PC-3 (cell line): ENCODE data around the gene DGKZ.

Experiments used
- EZH2 ChIP-seq: fragments of 300-600 bp; sonication (generic); IDR thresholded peaks from one replicate; pipeline ENCODE4 v1.6.1; 2017; ENCODE audit warnings: antibody characterized with exemption, mild to moderate bottlenecking, low read length; ENCODE audit not compliant: unreplicated experiment
- TF ChIP-seq, protein P1 (sequence below): fragments of 300-600 bp; sonication (generic); conservative IDR thresholded peaks from 2 replicates; pipeline ENCODE4 v1.5.1; 2017; ENCODE audit warnings: antibody characterized with exemption, low read depth, mild to moderate bottlenecking, low read length

DNA sequence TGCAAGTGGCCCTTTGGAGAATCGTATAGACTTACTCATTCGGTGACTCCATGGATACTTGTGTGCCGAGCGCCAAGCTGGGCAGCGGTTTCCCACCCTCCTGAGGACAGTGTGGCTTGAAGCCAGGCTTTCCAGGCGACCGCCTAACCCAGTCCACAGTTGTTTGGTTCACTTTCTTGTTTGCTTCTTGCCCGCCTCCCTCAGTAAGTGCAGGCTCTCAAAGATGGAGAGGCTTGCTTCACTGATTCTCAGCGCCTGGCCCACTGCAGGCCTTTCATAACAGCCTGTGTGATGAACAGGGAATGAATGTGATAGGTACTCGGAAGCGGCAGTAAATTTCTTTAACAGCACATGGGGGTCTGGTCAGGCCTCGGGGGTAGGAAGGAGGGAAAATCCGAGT, 23.0 kb downstream of the DGKZ start:
- TF ChIP-seq, protein P1, sequence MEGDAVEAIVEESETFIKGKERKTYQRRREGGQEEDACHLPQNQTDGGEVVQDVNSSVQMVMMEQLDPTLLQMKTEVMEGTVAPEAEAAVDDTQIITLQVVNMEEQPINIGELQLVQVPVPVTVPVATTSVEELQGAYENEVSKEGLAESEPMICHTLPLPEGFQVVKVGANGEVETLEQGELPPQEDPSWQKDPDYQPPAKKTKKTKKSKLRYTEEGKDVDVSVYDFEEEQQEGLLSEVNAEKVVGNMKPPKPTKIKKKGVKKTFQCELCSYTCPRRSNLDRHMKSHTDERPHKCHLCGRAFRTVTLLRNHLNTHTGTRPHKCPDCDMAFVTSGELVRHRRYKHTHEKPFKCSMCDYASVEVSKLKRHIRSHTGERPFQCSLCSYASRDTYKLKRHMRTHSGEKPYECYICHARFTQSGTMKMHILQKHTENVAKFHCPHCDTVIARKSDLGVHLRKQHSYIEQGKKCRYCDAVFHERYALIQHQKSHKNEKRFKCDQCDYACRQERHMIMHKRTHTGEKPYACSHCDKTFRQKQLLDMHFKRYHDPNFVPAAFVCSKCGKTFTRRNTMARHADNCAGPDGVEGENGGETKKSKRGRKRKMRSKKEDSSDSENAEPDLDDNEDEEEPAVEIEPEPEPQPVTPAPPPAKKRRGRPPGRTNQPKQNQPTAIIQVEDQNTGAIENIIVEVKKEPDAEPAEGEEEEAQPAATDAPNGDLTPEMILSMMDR, result no peak
- no peak for TF ChIP-seq EZH2
